Keratinocyte (primary cell): ENCODE results near the gene KCNF1.
"Not testable (repeated sequence)": the region's sequence is repeated elsewhere in the genome, so short reads cannot be mapped to it uniquely, and the experiment has no call there.

Experiments used
- CTCF ChIP-seq, 3 experiments: IDR thresholded peaks in 1 of 3; conservative IDR thresholded peaks in 1 of 3; optimal IDR thresholded peaks in 1 of 3; 2 replicates in 2 of 3; 3 replicates in 1 of 3; pipeline versions ENCODE3 to v1.5.1; 2011; ENCODE audit warnings: low read length in 3 of 3, mild to moderate bottlenecking in 3 of 3, moderate library complexity in 2 of 3, control low read depth in 1 of 3, inconsistent platforms in 1 of 3; ENCODE audit not compliant: insufficient read depth in 2 of 3; ENCODE audit errors: extremely low read depth in 1 of 3
- EZH2 ChIP-seq: IDR thresholded peaks from one replicate; pipeline ENCODE4 v1.6.1; 2012; ENCODE audit warnings: inconsistent platforms, mild to moderate bottlenecking, low read length, moderate library complexity

- not testable (repeated sequence) for TF ChIP-seq CTCF (optimal IDR thresholded peaks at IDR 0.05 in 1 of 3, IDR thresholded peaks at IDR 0.05 in 1 of 3, conservative IDR thresholded peaks at IDR 0.05 in 1 of 3; ENCODE audit: extremely low read depth in 1 of 3, insufficient read depth in 2 of 3, low read length in 3 of 3); EZH2
Measured at GRCh38 chr2:10958452-10958851, 46.7 kb downstream of the KCNF1 start.
